K562 (cell line): ENCODE data around the gene PDE6H. TPM values are rescaled to one million over a fixed set of nuclear protein-coding genes. Genes with fewer than 3 reads are reported as not detected.

Experiments used
- BRD4 ChIP-seq: fragments of 200-600 bp; sonication (generic); IDR thresholded peaks from 2 replicates; pipeline ENCODE4 v1.6.1; 2017; ENCODE audit warnings: inconsistent platforms
- CREB5 ChIP-seq: fragments of 250-450 bp; sonication (Bioruptor Pico); IDR thresholded peaks from 2 replicates; pipeline ENCODE4 v1.5.0; 2020; ENCODE audit warnings: mild to moderate bottlenecking
- CTCF ChIP-seq, 3 experiments: IDR thresholded peaks in 2 of 3; conservative IDR thresholded peaks in 1 of 3; 2 replicates each; pipeline ENCODE4 v1.5.1; 2011 to 2012; ENCODE audit warnings: low read length in 3 of 3, mild to moderate bottlenecking in 3 of 3, control low read depth in 2 of 3, improper control_type of control experiment in 1 of 3, inconsistent platforms in 1 of 3, low read depth in 1 of 3, mixed read lengths in 1 of 3, moderate library complexity in 1 of 3; ENCODE audit not compliant: insufficient read depth in 2 of 3
- DPF2 ChIP-seq: fragments of 450-650 bp; IDR thresholded peaks from 2 replicates; pipeline ENCODE4 v1.6.1; 2016
- ESRRB ChIP-seq: fragments of 250-450 bp; sonication (Bioruptor Pico); IDR thresholded peaks from 2 replicates; pipeline ENCODE4 v1.5.0; 2020; ENCODE audit warnings: mild to moderate bottlenecking, moderate library complexity, borderline replicate concordance
- EZH2 ChIP-seq: IDR thresholded peaks from 2 replicates; pipeline ENCODE4 v1.6.1; 2012; ENCODE audit warnings: low read depth, mild to moderate bottlenecking, inconsistent platforms, low read length, borderline replicate concordance
- HINFP ChIP-seq: fragments of 450-650 bp; conservative IDR thresholded peaks from 2 replicates; pipeline ENCODE4 v1.6.1; 2016; ENCODE audit warnings: missing genetic modification characterization, low read depth, mild to moderate bottlenecking, control low read depth, missing compliant biosample characterization
- HMBOX1 ChIP-seq: sonication (generic); IDR thresholded peaks from 2 replicates; pipeline ENCODE4 v1.6.1; 2016
- KHSRP ChIP-seq: fragments of 450-650 bp; IDR thresholded peaks from 2 replicates; pipeline ENCODE4 v1.6.1; 2017
- NBN ChIP-seq: fragments of 450-650 bp; IDR thresholded peaks from 2 replicates; pipeline ENCODE4 v1.6.1; 2016; ENCODE audit warnings: low read depth, mild to moderate bottlenecking
- POLR2AphosphoS2 ChIP-seq: IDR thresholded peaks from 2 replicates; pipeline ENCODE4 v1.6.1; 2012; ENCODE audit warnings: low read length, improper control_type of control experiment
- PURB ChIP-seq: sonication (generic); formaldehyde crosslinking; IDR thresholded peaks from 2 replicates; pipeline ENCODE4 v1.9.0; 2021; ENCODE audit warnings: low read depth, mild to moderate bottlenecking, missing genetic modification reagents
- RFX1 ChIP-seq: fragments of 450-650 bp; IDR thresholded peaks from 2 replicates; pipeline ENCODE4 v1.6.1; 2016; ENCODE audit warnings: mild to moderate bottlenecking, moderate library complexity
- SMARCE1 ChIP-seq: fragments of 450-650 bp; IDR thresholded peaks from 2 replicates; pipeline ENCODE4 v1.7.1; 2016; ENCODE audit warnings: mild to moderate bottlenecking
- SREBF1 ChIP-seq: fragments of 150-350 bp; IDR thresholded peaks from 2 replicates; pipeline ENCODE4 v1.6.1; 2014; ENCODE audit warnings: antibody characterized with exemption, low read depth, low read length, borderline replicate concordance
- SRSF7 ChIP-seq: fragments of 200-400 bp; formaldehyde crosslinking; optimal IDR thresholded peaks from 2 replicates; pipeline ENCODE3; 2017; ENCODE audit warnings: mild to moderate bottlenecking, low read depth, low read length
- ZEB2 ChIP-seq: fragments of 450-650 bp; IDR thresholded peaks from 2 replicates; pipeline ENCODE4 v1.6.1; 2016
- ZMIZ1 ChIP-seq, 2 experiments: fragments of 150-350 bp in 1 of 2; IDR thresholded peaks; 2 replicates each; pipeline ENCODE4 v1.6.1; 2012 to 2016; ENCODE audit warnings: low read depth in 2 of 2, low read length in 2 of 2, mild to moderate bottlenecking in 1 of 2, moderate library complexity in 1 of 2
- ZNF668 ChIP-seq: fragments of 250-450 bp; sonication (Bioruptor Pico); IDR thresholded peaks from 2 replicates; pipeline ENCODE4 v1.8.0; 2022; ENCODE audit warnings: mild to moderate bottlenecking, inconsistent platforms
- ZSCAN29 ChIP-seq: fragments of 450-650 bp; IDR thresholded peaks from 2 replicates; pipeline ENCODE4 v1.6.1; 2017
- polyA plus RNA-seq, 8 experiments: library from polyadenylated mRNA; depleted of rRNA in 4 of 8; stranded (reverse) in 5 of 8; unstranded in 3 of 8; fragments of >200 nt; fragmentation: Nextera tagmentation in 2 of 8; fragmentation: Illumina TruSeq in 1 of 8; extraction: Ambion mirVana in 2 of 8; extraction: Trizol in 1 of 8; gene quantifications; 2 replicates each; pipeline versions ENCODE4 v1.2.1 to v1.2.3, GENCODE V29; 2011 to 2014; ENCODE audit warnings: inconsistent platforms in 1 of 8, missing spikeins in 1 of 8
- total RNA-seq, 7 experiments: library from RNA; depleted of rRNA in 6 of 7; stranded (reverse); fragments of >200 nt in 6 of 7; fragmentation: Illumina TruSeq in 2 of 7; extraction: Trizol in 2 of 7; gene quantifications; 2 replicates each; pipeline versions ENCODE4 v1.2.1 to v1.2.3, GENCODE V29; 2011 to 2021; ENCODE audit warnings: low replicate concordance in 1 of 7

The PDE6H gene
- total and polyA plus RNA-seq, 9 of the 15 experiments (the other 6 are each of a cell fraction or from before 2014, with no cell fraction given), result 0.15 TPM; not detected in 8

- TF ChIP-seq ZMIZ1 (IDR thresholded peaks at IDR 0.05; ENCODE audit: low read depth in 2 of 2, low read length in 2 of 2) (no peak), NBN (no peak), RFX1 (no peak), EZH2 (no peak), HMBOX1 (no peak), SREBF1 (no peak), ZNF668 (no peak), BRD4 (no peak), SRSF7 (no peak), PURB (no peak), HINFP (no peak), POLR2AphosphoS2 (no peak), CTCF (IDR thresholded peaks at IDR 0.05 in 2 of 3, conservative IDR thresholded peaks at IDR 0.05 in 1 of 3; ENCODE audit: insufficient read depth in 2 of 3, low read depth in 1 of 3, low read length in 3 of 3) (peak in 2 of 3 experiments; percentile 37 to 69; a peak in 3 of 6 replicates), ZSCAN29 (no peak), KHSRP (no peak), ESRRB (no peak), SMARCE1 (no peak), DPF2 (no peak), ZEB2 (no peak), CREB5 (no peak)
Measured at GRCh38 chr12:14995583-14996425, 23.0 kb downstream of the PDE6H start (continued).
